Fibroblast of lung (primary cell): ENCODE measurements around the gene NRP1. TPM values are rescaled to one million over a fixed set of nuclear protein-coding genes. Genes with fewer than 3 reads are reported as not detected.

ENCODE experiments used
- DNase-seq, 2 donors: peaks; one replicate each; pipeline versions ENCODE4 v3.0.0 to v3.0.0-alpha.2; 2010; ENCODE audit warnings: low read depth in 2 of 2
- H2AFZ ChIP-seq: 2 replicates; pipeline ENCODE4 v1.5.1; 2012; ENCODE audit warnings: low read length, control low read depth, inconsistent platforms
- H3K27ac ChIP-seq: 2 replicates; pipeline ENCODE4 v1.5.1; 2011; ENCODE audit warnings: low read length, control low read depth; ENCODE audit not compliant: insufficient read depth
- H3K27me3 ChIP-seq: 2 replicates; pipeline ENCODE4 v1.5.1; 2011; ENCODE audit warnings: mild to moderate bottlenecking, low read length; ENCODE audit not compliant: control insufficient read depth, insufficient read depth
- H3K36me3 ChIP-seq: 2 replicates; pipeline ENCODE4 v1.5.1; 2011; ENCODE audit warnings: low read length; ENCODE audit not compliant: control insufficient read depth, insufficient read depth
- H3K4me1 ChIP-seq: 2 replicates; pipeline ENCODE4 v1.5.1; 2011; ENCODE audit warnings: low read length; ENCODE audit not compliant: control insufficient read depth, insufficient read depth; ENCODE audit errors: extremely low read depth
- H3K4me2 ChIP-seq: 2 replicates; pipeline ENCODE4 v1.5.1; 2011; ENCODE audit warnings: low read length, control low read depth; ENCODE audit not compliant: insufficient read depth; ENCODE audit errors: extremely low read depth
- H3K4me3 ChIP-seq, 4 experiments: fragments of 200-600 bp in 1 of 4; sonication (generic) in 1 of 4; replicated peaks in 1 of 4; 2 replicates each; pipeline ENCODE4 v1.5.1; 2011 to 2016; ENCODE audit warnings: low read length in 4 of 4, low read depth in 3 of 4, mild to moderate bottlenecking in 3 of 4, control low read depth in 2 of 4, inconsistent platforms in 1 of 4, mixed read lengths in 1 of 4; ENCODE audit not compliant: insufficient read depth in 1 of 4; ENCODE audit errors: control extremely low read depth in 1 of 4
- H3K79me2 ChIP-seq: 2 replicates; pipeline ENCODE4 v1.5.1; 2012; ENCODE audit warnings: mild to moderate bottlenecking, low read length, inconsistent platforms; ENCODE audit not compliant: control insufficient read depth, insufficient read depth
- H3K9ac ChIP-seq: 2 replicates; pipeline ENCODE4 v1.5.1; 2011; ENCODE audit warnings: mild to moderate bottlenecking, low read length, control low read depth; ENCODE audit not compliant: insufficient read depth
- H3K9me3 ChIP-seq: 2 replicates; pipeline ENCODE4 v1.5.1; 2012; ENCODE audit warnings: low read depth, low read length; ENCODE audit not compliant: control insufficient read depth, insufficient read depth
- H4K20me1 ChIP-seq: 2 replicates; pipeline ENCODE4 v1.5.1; 2011; ENCODE audit warnings: low read length; ENCODE audit not compliant: control insufficient read depth, insufficient read depth; ENCODE audit errors: extremely low read depth
- EZH2 ChIP-seq: IDR thresholded peaks from 2 replicates; pipeline ENCODE4 v1.5.1; 2012; ENCODE audit warnings: low read length, control low read depth, mild to moderate bottlenecking; ENCODE audit errors: missing control alignments
- polyA plus RNA-seq, 2 donors: library from polyadenylated mRNA; depleted of rRNA in 1 of 2; stranded (reverse) in 1 of 2; unstranded in 1 of 2; fragments of >200 nt; gene quantifications; 2 replicates each; pipeline ENCODE4 v1.2.1, GENCODE V29; 2011 to 2012; ENCODE audit warnings: missing spikeins in 1 of 2
- total RNA-seq: library from RNA; depleted of rRNA; stranded (reverse); fragments of >200 nt; gene quantifications from 2 replicates; pipeline ENCODE4 v1.2.1, GENCODE V29; 2014
- TF ChIP-seq, protein P1 (sequence below), 2 donors: IDR thresholded peaks in 1 of 2; conservative IDR thresholded peaks in 1 of 2; 1 replicate in 1 of 2; 2 replicates in 1 of 2; pipeline ENCODE4 v1.5.1; 2011 to 2012; ENCODE audit warnings: low read length in 2 of 2, control low read depth in 1 of 2, inconsistent platforms in 1 of 2, low read depth in 1 of 2, mild to moderate bottlenecking in 1 of 2

NRP1 gene
- total and polyA plus RNA-seq, 2 donors (not counting 1 experiment from before 2014, with no cell fraction given): 187 to 373 TPM

GRCh38 chr10:33164060-33164709 is 170.3 kb downstream of the NRP1 start:
- H3K27me3 ChIP-seq: no peaks in the 10 kb centered on the region
- no peak overlapping the region for H2AFZ ChIP-seq
- H3K27ac ChIP-seq: no peak overlapping the region
- H3K4me3 ChIP-seq: no peak overlapping the region
- peak in 1 of 2 donors; percentile 68 for DNase-seq
- no peaks in the 10 kb centered on the region for H3K9me3 ChIP-seq
- no peaks in the 10 kb centered on the region for H3K36me3 ChIP-seq
- H3K9ac ChIP-seq: no peak overlapping the region
- H4K20me1 ChIP-seq: no peaks in the 10 kb centered on the region
- TF ChIP-seq EZH2: no peak
- TF ChIP-seq, protein P1, sequence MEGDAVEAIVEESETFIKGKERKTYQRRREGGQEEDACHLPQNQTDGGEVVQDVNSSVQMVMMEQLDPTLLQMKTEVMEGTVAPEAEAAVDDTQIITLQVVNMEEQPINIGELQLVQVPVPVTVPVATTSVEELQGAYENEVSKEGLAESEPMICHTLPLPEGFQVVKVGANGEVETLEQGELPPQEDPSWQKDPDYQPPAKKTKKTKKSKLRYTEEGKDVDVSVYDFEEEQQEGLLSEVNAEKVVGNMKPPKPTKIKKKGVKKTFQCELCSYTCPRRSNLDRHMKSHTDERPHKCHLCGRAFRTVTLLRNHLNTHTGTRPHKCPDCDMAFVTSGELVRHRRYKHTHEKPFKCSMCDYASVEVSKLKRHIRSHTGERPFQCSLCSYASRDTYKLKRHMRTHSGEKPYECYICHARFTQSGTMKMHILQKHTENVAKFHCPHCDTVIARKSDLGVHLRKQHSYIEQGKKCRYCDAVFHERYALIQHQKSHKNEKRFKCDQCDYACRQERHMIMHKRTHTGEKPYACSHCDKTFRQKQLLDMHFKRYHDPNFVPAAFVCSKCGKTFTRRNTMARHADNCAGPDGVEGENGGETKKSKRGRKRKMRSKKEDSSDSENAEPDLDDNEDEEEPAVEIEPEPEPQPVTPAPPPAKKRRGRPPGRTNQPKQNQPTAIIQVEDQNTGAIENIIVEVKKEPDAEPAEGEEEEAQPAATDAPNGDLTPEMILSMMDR (conservative IDR thresholded peaks at IDR 0.05 in 1 of 2, IDR thresholded peaks at IDR 0.05 in 1 of 2; ENCODE audit: low read depth in 1 of 2, low read length in 2 of 2): no peak
- peaks cover 4% of the 10 kb centered on the region for H3K4me1 ChIP-seq
- no peak overlapping the region for H3K4me2 ChIP-seq
- no peaks in the 10 kb centered on the region for H3K79me2 ChIP-seq

GRCh38 chr10:33162248-33162575 is 172.3 kb downstream of the NRP1 start:
- H3K9ac ChIP-seq: no peak overlapping the region
- peaks cover 4% of the 10 kb centered on the region for H3K4me1 ChIP-seq
- no peak overlapping the region for H3K4me3 ChIP-seq
- H3K79me2 ChIP-seq: no peaks in the 10 kb centered on the region
- no peak for TF ChIP-seq EZH2
- TF ChIP-seq, protein P1 (conservative IDR thresholded peaks at IDR 0.05 in 1 of 2, IDR thresholded peaks at IDR 0.05 in 1 of 2; ENCODE audit: low read depth in 1 of 2, low read length in 2 of 2): no peak
- no peaks in the 10 kb centered on the region for H3K9me3 ChIP-seq
- no peaks in the 10 kb centered on the region for H4K20me1 ChIP-seq
- H3K4me2 ChIP-seq: no peak overlapping the region
- H3K27me3 ChIP-seq: no peaks in the 10 kb centered on the region
- H3K27ac ChIP-seq: no peak overlapping the region
- no peaks in the 10 kb centered on the region for H3K36me3 ChIP-seq
- DNase-seq: no peak
- no peak overlapping the region for H2AFZ ChIP-seq

DNA sequence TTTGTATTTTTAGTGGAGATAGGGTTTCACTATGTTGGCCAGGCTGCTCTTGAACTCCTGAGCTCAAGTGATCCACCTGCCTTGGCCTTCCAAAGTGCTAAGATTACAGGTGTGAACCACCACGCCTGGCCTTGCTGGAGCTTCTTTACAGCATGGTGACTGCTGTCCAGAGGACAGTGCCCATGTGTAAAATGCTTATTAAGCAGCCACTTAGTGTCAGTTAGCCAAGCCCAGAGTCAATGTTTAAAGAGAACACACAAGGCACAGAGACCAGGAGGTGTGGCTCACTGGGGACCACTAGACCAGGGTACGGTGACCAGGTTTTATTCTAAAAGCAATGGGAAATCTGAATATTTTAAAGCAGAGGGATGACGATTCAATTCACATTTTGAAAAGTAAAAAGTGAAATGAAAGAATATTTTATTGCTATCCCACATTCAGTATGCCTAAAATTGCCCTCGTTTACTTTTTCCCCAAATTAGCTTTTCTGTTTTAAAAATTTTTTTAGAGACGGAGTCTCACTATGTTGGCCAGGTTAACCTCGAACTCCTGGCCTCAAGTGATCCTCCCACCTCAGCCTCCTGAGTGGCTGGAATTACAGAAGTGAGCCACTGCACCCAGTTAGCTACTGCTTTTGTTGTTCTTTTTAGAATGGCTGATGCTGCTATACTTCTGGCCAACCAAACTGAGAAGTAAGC is 172.8 kb downstream of the NRP1 start:
- Histone ChIP-seq H4K20me1 (no peaks in the 10 kb centered on the region), H2AFZ (no peak overlapping the region), H3K4me2 (no peak overlapping the region), H3K9ac (no peak overlapping the region), H3K9me3 (no peaks in the 10 kb centered on the region), H3K4me1 (peaks cover 4% of the 10 kb centered on the region), H3K27me3 (no peaks in the 10 kb centered on the region), H3K4me3 (no peak overlapping the region), H3K36me3 (no peaks in the 10 kb centered on the region), H3K79me2 (no peaks in the 10 kb centered on the region), H3K27ac (no peak overlapping the region)
- no peak for DNase-seq
- TF ChIP-seq, protein P1 (conservative IDR thresholded peaks at IDR 0.05 in 1 of 2, IDR thresholded peaks at IDR 0.05 in 1 of 2; ENCODE audit: low read depth in 1 of 2, low read length in 2 of 2): no peak
- no peak for TF ChIP-seq EZH2
